ENCODE data around the gene TMEM150B.

Gene TMEM150B

GRCh38 chr19:55347442-55348009, 22.4 kb upstream of the TMEM150B start:
- peaks cover 14% of the 10 kb centered on the region for H3K27me3 ChIP-seq (ENCODE audit: insufficient read depth, insufficient read length)
- H3K36me3 ChIP-seq (ENCODE audit: insufficient read depth, insufficient read length, low read length) = peaks cover 30% of the 10 kb centered on the region
- DNase-seq (ENCODE audit: low read depth, low spot score) = no peak
- H3K4me3 ChIP-seq (ENCODE audit: insufficient read length, low read depth) = no peak overlapping the region
- peak overlapping the region; percentile 67 for H3K9ac ChIP-seq (ENCODE audit: insufficient read length, low read depth)
- no peaks in the 10 kb centered on the region for H3K9me3 ChIP-seq (ENCODE audit: insufficient read depth, low read length)
- H3K4me1 ChIP-seq (ENCODE audit: insufficient read depth, insufficient read length) = peaks cover 32% of the 10 kb centered on the region
- TF ChIP-seq ZNF274 (IDR thresholded peaks at IDR 0.05; ENCODE audit: low read depth, low read length) (no peak), YY1 (IDR thresholded peaks at IDR 0.05; ENCODE audit: insufficient read depth, insufficient read length) (no peak), SUZ12 (IDR thresholded peaks at IDR 0.05; ENCODE audit: extremely low read depth, insufficient read depth, insufficient read length) (no peak)

GRCh38 chr19:55346725-55347441, 21.7 kb upstream of the TMEM150B start:
- Histone ChIP-seq H3K27me3 (ENCODE audit: insufficient read depth, insufficient read length) (peaks cover 8% of the 10 kb centered on the region), H3K36me3 (ENCODE audit: insufficient read depth, insufficient read length, low read length) (peaks cover 37% of the 10 kb centered on the region), H3K4me3 (ENCODE audit: insufficient read length, low read depth) (no peak overlapping the region), H3K9ac (ENCODE audit: insufficient read length, low read depth) (no peak overlapping the region), H3K4me1 (ENCODE audit: insufficient read depth, insufficient read length) (peaks cover 36% of the 10 kb centered on the region), H3K9me3 (ENCODE audit: insufficient read depth, low read length) (no peaks in the 10 kb centered on the region)
- DNase-seq (ENCODE audit: low read depth, low spot score) = no peak
- TF ChIP-seq ZNF274 (IDR thresholded peaks at IDR 0.05; ENCODE audit: low read depth, low read length) (no peak), YY1 (IDR thresholded peaks at IDR 0.05; ENCODE audit: insufficient read depth, insufficient read length) (no peak), SUZ12 (IDR thresholded peaks at IDR 0.05; ENCODE audit: extremely low read depth, insufficient read depth, insufficient read length) (no peak)

- H3K36me3 ChIP-seq (ENCODE audit: insufficient read depth, insufficient read length, low read length) = peaks cover 39% of the 10 kb centered on the region
- no peak for DNase-seq (ENCODE audit: low read depth, low spot score)
- no peaks in the 10 kb centered on the region for H3K9me3 ChIP-seq (ENCODE audit: insufficient read depth, low read length)
Measured at GRCh38 chr19:55345818-55346724, 20.9 kb upstream of the TMEM150B start.

GRCh38 chr19:55345101-55345817, 20.1 kb upstream of the TMEM150B start:
- Histone ChIP-seq H3K4me1 (ENCODE audit: insufficient read depth, insufficient read length) (peaks cover 36% of the 10 kb centered on the region), H3K4me3 (ENCODE audit: insufficient read length, low read depth) (no peak overlapping the region), H3K9me3 (ENCODE audit: insufficient read depth, low read length) (no peaks in the 10 kb centered on the region), H3K9ac (ENCODE audit: insufficient read length, low read depth) (peak overlapping the region; percentile 50), H3K27me3 (ENCODE audit: insufficient read depth, insufficient read length) (no peaks in the 10 kb centered on the region), H3K36me3 (ENCODE audit: insufficient read depth, insufficient read length, low read length) (peaks cover 39% of the 10 kb centered on the region)
- no peak for TF ChIP-seq SUZ12 (IDR thresholded peaks at IDR 0.05; ENCODE audit: extremely low read depth, insufficient read depth, insufficient read length)
- TF ChIP-seq YY1 (IDR thresholded peaks at IDR 0.05; ENCODE audit: insufficient read depth, insufficient read length) = no peak
- no peak for TF ChIP-seq ZNF274 (IDR thresholded peaks at IDR 0.05; ENCODE audit: low read depth, low read length)
- DNase-seq (ENCODE audit: low read depth, low spot score) = no peak

More at GRCh38 chr19:55345818-55346724, 20.9 kb upstream of the TMEM150B start:
- H3K4me1 ChIP-seq (ENCODE audit: insufficient read depth, insufficient read length) = peaks cover 41% of the 10 kb centered on the region
- H3K27me3 ChIP-seq (ENCODE audit: insufficient read depth, insufficient read length) = peaks cover under 1% of the 10 kb centered on the region
- TF ChIP-seq ZNF274 (IDR thresholded peaks at IDR 0.05; ENCODE audit: low read depth, low read length) = no peak
- no peak for TF ChIP-seq YY1 (IDR thresholded peaks at IDR 0.05; ENCODE audit: insufficient read depth, insufficient read length)
- no peak for TF ChIP-seq SUZ12 (IDR thresholded peaks at IDR 0.05; ENCODE audit: extremely low read depth, insufficient read depth, insufficient read length)
- no peak overlapping the region for H3K4me3 ChIP-seq (ENCODE audit: insufficient read length, low read depth)
- H3K9ac ChIP-seq (ENCODE audit: insufficient read length, low read depth) = peak overlapping the region; percentile 50

- Histone ChIP-seq H3K4me3 (ENCODE audit: insufficient read length, low read depth) (no peak overlapping the region), H3K9me3 (ENCODE audit: insufficient read depth, low read length) (no peaks in the 10 kb centered on the region), H3K4me1 (ENCODE audit: insufficient read depth, insufficient read length) (peaks cover 33% of the 10 kb centered on the region), H3K27me3 (ENCODE audit: insufficient read depth, insufficient read length) (no peaks in the 10 kb centered on the region), H3K9ac (ENCODE audit: insufficient read length, low read depth) (no peak overlapping the region), H3K36me3 (ENCODE audit: insufficient read depth, insufficient read length, low read length) (peaks cover 36% of the 10 kb centered on the region)
- TF ChIP-seq YY1 (IDR thresholded peaks at IDR 0.05; ENCODE audit: insufficient read depth, insufficient read length) (no peak), ZNF274 (IDR thresholded peaks at IDR 0.05; ENCODE audit: low read depth, low read length) (no peak), SUZ12 (IDR thresholded peaks at IDR 0.05; ENCODE audit: extremely low read depth, insufficient read depth, insufficient read length) (no peak)
- DNase-seq (ENCODE audit: low read depth, low spot score) = no peak
Measured at GRCh38 chr19:55344444-55344843, 19.3 kb upstream of the TMEM150B start.

DNA sequence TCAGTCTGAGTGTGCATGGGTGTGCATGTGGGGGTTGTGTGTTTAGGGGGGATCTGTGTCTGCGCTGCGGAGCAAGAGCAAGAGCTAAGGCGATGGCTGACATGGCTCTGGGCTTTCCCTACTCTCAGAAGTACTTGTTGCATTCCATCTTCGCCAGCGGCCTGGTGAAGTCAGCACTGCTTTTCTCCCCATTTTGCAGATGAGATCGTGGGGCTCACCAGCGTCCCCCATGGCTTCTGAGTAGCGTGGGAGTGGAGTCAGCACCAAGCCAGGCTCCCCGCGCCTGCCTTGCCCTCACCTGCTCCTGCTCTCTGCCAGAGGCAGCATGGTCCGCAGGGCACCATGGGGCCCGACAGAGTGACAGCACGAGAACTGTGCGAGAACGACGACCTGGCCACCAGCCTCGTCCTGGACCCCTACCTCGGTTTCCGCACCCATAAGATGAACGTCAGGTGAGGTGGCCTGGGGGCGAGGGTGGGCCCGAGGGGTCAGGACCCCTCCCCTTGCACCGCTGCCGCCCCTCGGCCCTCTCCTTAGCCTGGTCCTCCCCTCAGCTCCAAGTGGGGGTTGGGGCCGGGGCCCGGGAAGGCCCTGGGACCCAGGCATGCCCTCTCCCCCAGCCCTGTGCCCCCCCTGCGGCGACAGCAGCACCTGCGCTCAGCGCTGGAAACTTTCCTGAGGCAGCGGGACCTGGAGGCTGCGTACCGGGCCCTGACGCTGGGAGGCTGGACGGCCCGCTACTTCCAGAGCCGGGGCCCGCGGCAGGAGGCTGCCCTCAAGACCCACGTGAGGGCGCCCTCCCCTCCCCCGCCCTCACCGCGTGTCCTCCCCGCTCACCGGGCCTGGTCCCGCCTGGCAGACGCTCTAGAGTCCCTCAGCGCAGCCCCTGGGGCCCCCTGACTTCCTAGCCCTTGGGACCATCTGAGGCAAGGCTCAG, 16.7 kb upstream of the TMEM150B start:
- Histone ChIP-seq H3K4me3 (ENCODE audit: insufficient read length, low read depth) (peak overlapping the region; percentile 34), H3K4me1 (ENCODE audit: insufficient read depth, insufficient read length) (peaks cover 24% of the 10 kb centered on the region), H3K9ac (ENCODE audit: insufficient read length, low read depth) (peak overlapping the region; percentile 79), H3K27me3 (ENCODE audit: insufficient read depth, insufficient read length) (no peaks in the 10 kb centered on the region), H3K9me3 (ENCODE audit: insufficient read depth, low read length) (no peaks in the 10 kb centered on the region), H3K36me3 (ENCODE audit: insufficient read depth, insufficient read length, low read length) (peaks cover 33% of the 10 kb centered on the region)
- no peak for DNase-seq (ENCODE audit: low read depth, low spot score)
- TF ChIP-seq YY1 (IDR thresholded peaks at IDR 0.05; ENCODE audit: insufficient read depth, insufficient read length) (no peak), SUZ12 (IDR thresholded peaks at IDR 0.05; ENCODE audit: extremely low read depth, insufficient read depth, insufficient read length) (no peak)

Measured in NT2/D1 (cell line).